NT2/D1 (cell line): ENCODE data around the gene C11orf97.

Experiments used
- SUZ12 ChIP-seq: IDR thresholded peaks from 2 replicates; pipeline ENCODE4 v1.6.1; 2011; ENCODE audit not compliant: insufficient read length, insufficient read depth; ENCODE audit errors: extremely low read depth
- YY1 ChIP-seq: IDR thresholded peaks from 2 replicates; pipeline ENCODE4 v1.6.1; 2011; ENCODE audit not compliant: insufficient read length, insufficient read depth
- ZNF274 ChIP-seq: IDR thresholded peaks from 2 replicates; pipeline ENCODE4 v1.6.1; 2011; ENCODE audit warnings: mild to moderate bottlenecking, low read depth, low read length

DNA sequence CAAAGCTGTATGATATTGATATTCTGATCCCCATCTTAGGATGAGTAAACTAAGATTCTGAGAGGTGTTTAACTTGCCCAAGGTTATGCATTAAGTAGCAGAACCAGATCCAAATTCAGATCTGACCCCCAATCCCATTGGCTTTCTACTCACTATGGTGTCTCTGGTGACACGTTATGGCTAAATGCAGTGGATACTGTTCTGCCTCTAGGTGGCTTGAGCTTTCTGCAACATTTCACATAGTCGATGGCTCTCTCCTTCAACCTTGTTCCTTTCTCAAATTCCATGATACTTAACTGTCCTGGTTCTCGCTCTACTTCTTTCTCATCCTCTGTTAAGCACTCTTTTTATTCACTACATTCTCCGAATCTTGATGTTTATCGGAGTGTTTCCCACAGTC is 9.4 kb downstream of the C11orf97 start:
- TF ChIP-seq SUZ12 (no peak), ZNF274 (no peak), YY1 (no peak)
